Fibroblast of mammary gland (primary cell): ENCODE results near the gene NUDT4.

Experiments used
- DNase-seq: peaks from one replicate; pipeline ENCODE4 v3.0.0-alpha.2; 2010; ENCODE audit warnings: low read depth
- H3K4me3 ChIP-seq: 2 replicates; pipeline ENCODE4 v1.5.1; 2011; ENCODE audit warnings: low read depth, mild to moderate bottlenecking, low read length, moderate library complexity; ENCODE audit not compliant: control insufficient read depth
- CTCF ChIP-seq: conservative IDR thresholded peaks from 2 replicates; pipeline ENCODE4 v1.5.1; 2011; ENCODE audit warnings: low read depth, low read length, inconsistent platforms; ENCODE audit not compliant: control insufficient read depth, insufficient read depth

Gene NUDT4

GRCh38 chr12:93413064-93413463 lies 35.3 kb downstream of the NUDT4 start:
- no peak overlapping the region for H3K4me3 ChIP-seq
- no peak for TF ChIP-seq CTCF
- no peak for DNase-seq

GRCh38 chr12:93415723-93416464 lies 38.2 kb downstream of the NUDT4 start:
- DNase-seq = peak; percentile 62
- no peak overlapping the region for H3K4me3 ChIP-seq
- no peak for TF ChIP-seq CTCF

- no peak for DNase-seq
- TF ChIP-seq CTCF = no peak
- H3K4me3 ChIP-seq = no peak overlapping the region
Measured at GRCh38 chr12:93417967-93418480, 40.3 kb downstream of the NUDT4 start.

- no peak overlapping the region for H3K4me3 ChIP-seq
- peak; percentile 76 for DNase-seq
- peak; percentile 58 for TF ChIP-seq CTCF
Measured at GRCh38 chr12:93419388-93420034, 41.8 kb downstream of the NUDT4 start.

- DNase-seq = no peak
- no peak overlapping the region for H3K4me3 ChIP-seq
- TF ChIP-seq CTCF = no peak
Measured at GRCh38 chr12:93422050-93422449, 44.3 kb downstream of the NUDT4 start.

- H3K4me3 ChIP-seq = no peak overlapping the region
- TF ChIP-seq CTCF = no peak
- no peak for DNase-seq
Measured at GRCh38 chr12:93425736-93426411, 48.1 kb downstream of the NUDT4 start.
